Measurements from ENCODE around the gene ZPBP.
"Not testable (repeated sequence)": the region's sequence is repeated elsewhere in the genome, so short reads cannot be mapped to it uniquely, and the experiment has no call there.

The ZPBP gene

DNA sequence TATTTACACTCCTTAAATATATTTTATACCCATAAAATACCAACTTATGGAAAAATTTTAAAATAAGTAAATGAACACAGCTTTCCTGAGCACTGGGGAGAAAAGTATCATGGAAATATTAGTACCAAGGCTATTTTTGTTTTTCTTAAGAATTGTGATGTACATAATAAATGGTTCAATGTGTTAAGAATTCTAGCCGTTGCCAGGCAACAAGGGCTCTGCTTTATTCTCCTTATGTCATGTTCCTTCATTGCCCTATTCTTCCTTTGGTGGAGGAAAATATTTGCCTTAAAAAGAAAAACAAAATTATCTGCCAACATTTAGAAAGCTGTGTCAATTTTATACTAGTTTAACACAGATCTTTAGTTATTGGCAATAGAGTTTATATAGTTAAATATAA lies 2.6 kb upstream of the ZPBP start:
- H3K9ac ChIP-seq (ENCODE audit: low read length): no peak overlapping the region
- peaks cover 4% of the 10 kb centered on the region for H3K27me3 ChIP-seq (replicated peaks; ENCODE audit: control insufficient read depth, insufficient read depth, low read length)
- no peaks in the 10 kb centered on the region for H3K4me1 ChIP-seq (ENCODE audit: control insufficient read depth, insufficient read depth, low read length)
- no peaks in the 10 kb centered on the region for H3K9me3 ChIP-seq (ENCODE audit: control insufficient read depth, low read length)
- no peak for DNase-seq (ENCODE audit: low read depth)
- no peaks in the 10 kb centered on the region for H3K36me3 ChIP-seq (ENCODE audit: control insufficient read depth, insufficient read depth, low read length, severe bottlenecking)
- no peak overlapping the region for H3K4me3 ChIP-seq (ENCODE audit: low read length)

DNA sequence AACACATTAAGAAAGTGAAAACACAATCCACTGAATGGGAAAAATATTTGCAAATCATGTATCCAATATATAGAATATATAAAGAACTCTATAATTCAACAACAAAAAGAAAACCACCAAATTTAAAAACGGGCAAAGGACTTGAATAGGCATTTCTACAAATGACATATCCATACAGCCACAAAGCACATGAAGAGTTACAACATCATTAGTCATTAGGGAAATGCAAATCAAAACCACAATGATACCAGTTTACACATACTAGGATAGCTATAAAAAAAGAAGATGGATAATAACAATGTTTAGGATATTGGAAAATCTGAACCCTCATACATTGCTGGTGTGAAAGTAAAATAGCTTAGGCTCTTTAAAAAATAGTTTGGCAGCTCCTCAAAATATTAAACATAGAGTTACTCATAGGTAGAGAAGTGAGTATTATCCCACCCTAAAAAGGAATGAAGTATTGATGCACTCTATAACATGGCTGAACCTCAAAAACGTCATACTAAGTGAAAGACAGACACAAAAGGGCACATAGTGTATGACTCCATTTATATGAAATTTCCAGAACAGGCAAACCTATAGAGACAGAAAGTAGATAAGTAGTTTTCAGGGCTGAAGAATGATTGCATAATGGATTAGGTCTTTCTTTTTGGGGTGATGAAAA lies 4.5 kb downstream of the ZPBP start:
- no peak for DNase-seq (ENCODE audit: low read depth)
- Histone ChIP-seq H3K27me3 (replicated peaks; ENCODE audit: control insufficient read depth, insufficient read depth, low read length) (peaks cover 1% of the 10 kb centered on the region), H3K4me3 (ENCODE audit: low read length) (no peak overlapping the region), H3K4me1 (ENCODE audit: control insufficient read depth, insufficient read depth, low read length) (no peaks in the 10 kb centered on the region), H3K36me3 (ENCODE audit: control insufficient read depth, insufficient read depth, low read length, severe bottlenecking) (no peaks in the 10 kb centered on the region), H3K9me3 (ENCODE audit: control insufficient read depth, low read length) (no peaks in the 10 kb centered on the region), H3K9ac (ENCODE audit: low read length) (no peak overlapping the region)

DNA sequence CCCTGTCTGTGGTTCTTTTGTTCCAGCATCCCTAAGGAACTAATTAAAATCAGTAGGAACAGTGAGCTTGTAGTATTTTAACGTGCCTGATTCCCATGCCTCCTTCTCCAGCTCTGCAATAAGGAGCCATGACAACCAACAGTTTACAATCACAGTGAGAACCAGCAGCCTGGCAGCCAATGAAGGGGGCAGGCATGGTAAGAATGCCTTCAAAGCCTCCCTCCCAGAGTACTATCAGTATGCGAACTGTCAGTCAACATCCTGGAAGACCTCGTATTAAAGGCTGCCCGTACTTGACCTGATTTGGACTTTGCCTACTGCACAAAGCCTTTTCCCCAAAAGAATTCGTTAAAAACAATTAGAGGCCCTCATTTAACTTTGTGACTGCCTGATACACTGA lies 7.7 kb downstream of the ZPBP start:
- no peak overlapping the region for H3K9ac ChIP-seq (ENCODE audit: low read length)

DNA sequence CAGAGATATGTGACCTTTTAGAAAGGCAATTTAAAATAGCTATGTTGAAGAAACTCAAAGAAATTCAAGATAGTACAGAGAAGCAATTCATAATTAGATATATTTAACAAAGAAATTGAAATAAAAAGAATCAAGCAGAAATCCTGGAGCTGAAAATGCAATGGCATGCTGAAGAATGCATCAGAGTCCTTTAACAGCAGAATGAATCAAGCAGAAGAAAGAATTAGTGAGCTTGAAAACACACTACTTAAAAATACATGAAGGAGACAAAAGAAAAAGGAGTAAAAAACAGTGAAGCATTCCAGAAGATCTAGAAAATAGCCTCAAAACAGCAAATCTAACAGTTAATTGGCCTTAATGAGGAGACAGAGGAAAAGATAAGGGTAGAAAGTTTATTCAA lies 20.0 kb downstream of the ZPBP start:
- H3K27me3 ChIP-seq (replicated peaks; ENCODE audit: control insufficient read depth, insufficient read depth, low read length): no peaks in the 10 kb centered on the region
- H3K4me3 ChIP-seq (ENCODE audit: low read length): no peak overlapping the region
- H3K36me3 ChIP-seq (ENCODE audit: control insufficient read depth, insufficient read depth, low read length, severe bottlenecking): no peaks in the 10 kb centered on the region
- no peak for DNase-seq (ENCODE audit: low read depth)
- H3K9ac ChIP-seq (ENCODE audit: low read length): no peak overlapping the region
- peaks cover 21% of the 10 kb centered on the region for H3K9me3 ChIP-seq (ENCODE audit: control insufficient read depth, low read length)
- H3K4me1 ChIP-seq (ENCODE audit: control insufficient read depth, insufficient read depth, low read length): peaks cover 13% of the 10 kb centered on the region

More for the DNA sequence above, 7.7 kb downstream of the ZPBP start:
- no peaks in the 10 kb centered on the region for H3K9me3 ChIP-seq (ENCODE audit: control insufficient read depth, low read length)
- H3K27me3 ChIP-seq (replicated peaks; ENCODE audit: control insufficient read depth, insufficient read depth, low read length): no peaks in the 10 kb centered on the region
- peaks cover 3% of the 10 kb centered on the region for H3K4me1 ChIP-seq (ENCODE audit: control insufficient read depth, insufficient read depth, low read length)
- H3K4me3 ChIP-seq (ENCODE audit: low read length): no peak overlapping the region
- no peaks in the 10 kb centered on the region for H3K36me3 ChIP-seq (ENCODE audit: control insufficient read depth, insufficient read depth, low read length, severe bottlenecking)
- no peak for DNase-seq (ENCODE audit: low read depth)

DNA sequence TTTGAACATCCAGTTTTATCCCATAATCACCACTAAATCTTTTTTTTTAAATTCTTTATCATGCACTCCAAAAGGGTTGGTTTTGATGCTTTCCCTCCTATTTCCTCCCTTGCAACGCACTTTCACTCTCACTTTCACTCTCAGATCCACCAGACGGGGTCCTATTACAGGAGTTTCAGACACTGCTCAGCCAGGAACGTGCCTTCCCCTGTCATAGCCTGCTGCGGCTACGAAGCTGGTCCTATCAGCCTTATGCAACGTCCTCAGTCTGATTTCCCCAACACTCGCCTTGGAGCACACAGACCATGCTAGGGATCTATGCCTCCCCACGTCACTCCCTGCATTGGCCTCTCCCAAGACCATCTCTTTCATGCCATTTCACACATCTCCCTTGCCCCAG lies 23.4 kb downstream of the ZPBP start:
- Histone ChIP-seq H3K27me3 (replicated peaks; ENCODE audit: control insufficient read depth, insufficient read depth, low read length) (no peaks in the 10 kb centered on the region), H3K9me3 (ENCODE audit: control insufficient read depth, low read length) (peaks cover 21% of the 10 kb centered on the region), H3K36me3 (ENCODE audit: control insufficient read depth, insufficient read depth, low read length, severe bottlenecking) (no peaks in the 10 kb centered on the region), H3K4me3 (ENCODE audit: low read length) (peak overlapping the region; percentile 89), H3K4me1 (ENCODE audit: control insufficient read depth, insufficient read depth, low read length) (peaks cover 14% of the 10 kb centered on the region), H3K9ac (ENCODE audit: low read length) (peak overlapping the region; percentile 85)
- DNase-seq (ENCODE audit: low read depth): peak; percentile 17

DNA sequence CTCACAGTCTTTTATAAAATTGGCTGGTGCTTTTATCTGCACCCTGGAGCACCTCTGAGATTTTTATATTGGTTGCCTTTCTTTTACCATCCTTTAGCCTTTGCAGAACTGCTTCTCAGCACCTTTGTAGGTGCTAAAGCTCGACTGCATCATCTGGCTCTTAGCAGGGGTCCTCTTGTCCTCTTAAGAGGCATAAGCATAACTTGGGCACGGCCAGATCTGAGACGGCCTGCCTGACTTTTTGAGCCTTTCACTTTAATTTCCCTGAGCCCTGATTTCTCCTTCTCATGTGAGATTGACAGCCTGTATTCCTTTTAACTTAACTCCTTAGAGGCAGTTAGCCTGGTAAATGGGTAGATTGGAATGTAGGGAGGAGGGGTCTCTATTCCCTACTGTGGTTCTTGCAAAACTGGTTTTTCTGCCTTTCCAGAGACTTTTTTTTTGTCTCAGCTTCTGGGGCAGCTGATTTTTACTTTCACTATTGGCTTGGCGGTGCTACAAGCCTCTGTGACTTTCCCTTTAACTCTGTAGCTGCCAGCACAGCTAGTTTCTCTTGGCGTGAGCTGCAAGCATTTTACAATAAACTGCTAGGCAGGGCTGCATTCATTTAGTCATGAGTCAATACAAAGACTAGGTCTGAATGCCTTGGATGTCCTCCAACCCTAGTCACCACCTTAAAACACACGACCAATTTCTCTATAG lies 24.0 kb downstream of the ZPBP start:
- H3K9ac ChIP-seq (ENCODE audit: low read length): peak overlapping the region; percentile 85
- peak; percentile 42 for DNase-seq (ENCODE audit: low read depth)
- no peaks in the 10 kb centered on the region for H3K27me3 ChIP-seq (replicated peaks; ENCODE audit: control insufficient read depth, insufficient read depth, low read length)
- peak overlapping the region; percentile 89 for H3K4me3 ChIP-seq (ENCODE audit: low read length)
- H3K4me1 ChIP-seq (ENCODE audit: control insufficient read depth, insufficient read depth, low read length): peaks cover 14% of the 10 kb centered on the region
- no peaks in the 10 kb centered on the region for H3K36me3 ChIP-seq (ENCODE audit: control insufficient read depth, insufficient read depth, low read length, severe bottlenecking)
- H3K9me3 ChIP-seq (ENCODE audit: control insufficient read depth, low read length): peaks cover 18% of the 10 kb centered on the region

DNA sequence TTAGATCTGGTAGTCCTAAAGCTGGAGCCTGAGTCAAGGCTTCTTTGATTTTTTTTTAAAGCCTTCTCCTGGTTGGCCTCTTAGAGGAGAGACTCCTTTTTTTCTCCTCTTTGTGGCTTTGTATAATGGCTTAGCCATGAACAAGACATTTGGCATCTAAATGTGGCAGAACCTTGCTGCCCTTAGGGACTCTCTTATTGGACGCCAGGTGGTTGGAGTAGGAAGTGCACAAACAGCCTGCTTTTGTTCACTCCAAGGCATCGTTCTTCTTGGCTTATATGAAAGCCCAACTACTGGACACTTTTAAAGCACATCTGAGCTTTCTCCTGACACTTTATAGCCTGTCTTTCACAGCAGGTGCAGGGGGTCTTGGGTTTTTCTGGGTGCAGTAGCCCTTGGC lies 25.0 kb downstream of the ZPBP start:
- DNase-seq (ENCODE audit: low read depth): no peak
- no peaks in the 10 kb centered on the region for H3K27me3 ChIP-seq (replicated peaks; ENCODE audit: control insufficient read depth, insufficient read depth, low read length)
- H3K4me1 ChIP-seq (ENCODE audit: control insufficient read depth, insufficient read depth, low read length): peaks cover 14% of the 10 kb centered on the region
- H3K9me3 ChIP-seq (ENCODE audit: control insufficient read depth, low read length): peaks cover 9% of the 10 kb centered on the region
- peak overlapping the region; percentile 85 for H3K9ac ChIP-seq (ENCODE audit: low read length)
- peak overlapping the region; percentile 89 for H3K4me3 ChIP-seq (ENCODE audit: low read length)
- no peaks in the 10 kb centered on the region for H3K36me3 ChIP-seq (ENCODE audit: control insufficient read depth, insufficient read depth, low read length, severe bottlenecking)

DNA sequence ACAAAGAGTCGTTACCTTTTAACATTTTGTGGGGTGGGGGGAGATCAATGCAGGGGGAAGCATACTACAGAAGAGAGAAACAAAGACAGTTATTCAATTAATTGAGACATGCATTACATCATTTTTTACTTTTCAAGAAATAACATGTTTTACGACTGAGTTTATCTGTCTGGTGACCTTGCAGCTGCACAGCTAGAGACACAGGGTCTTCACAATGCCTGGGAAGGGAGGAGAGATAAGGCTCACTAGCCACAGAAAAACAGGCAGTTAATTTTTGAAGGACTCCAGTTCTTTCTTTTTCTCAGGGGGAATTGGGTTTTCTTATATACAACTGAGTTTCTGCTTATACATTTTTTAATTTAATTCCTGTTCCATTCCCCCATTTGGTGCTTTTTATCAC lies 30.1 kb downstream of the ZPBP start:
- no peaks in the 10 kb centered on the region for H3K9me3 ChIP-seq (ENCODE audit: control insufficient read depth, low read length)
- H3K9ac ChIP-seq (ENCODE audit: low read length): no peak overlapping the region
- H3K4me1 ChIP-seq (ENCODE audit: control insufficient read depth, insufficient read depth, low read length): peaks cover under 1% of the 10 kb centered on the region
- H3K27me3 ChIP-seq (replicated peaks; ENCODE audit: control insufficient read depth, insufficient read depth, low read length): no peaks in the 10 kb centered on the region
- no peaks in the 10 kb centered on the region for H3K36me3 ChIP-seq (ENCODE audit: control insufficient read depth, insufficient read depth, low read length, severe bottlenecking)
- no peak overlapping the region for H3K4me3 ChIP-seq (ENCODE audit: low read length)
- no peak for DNase-seq (ENCODE audit: low read depth)

DNA sequence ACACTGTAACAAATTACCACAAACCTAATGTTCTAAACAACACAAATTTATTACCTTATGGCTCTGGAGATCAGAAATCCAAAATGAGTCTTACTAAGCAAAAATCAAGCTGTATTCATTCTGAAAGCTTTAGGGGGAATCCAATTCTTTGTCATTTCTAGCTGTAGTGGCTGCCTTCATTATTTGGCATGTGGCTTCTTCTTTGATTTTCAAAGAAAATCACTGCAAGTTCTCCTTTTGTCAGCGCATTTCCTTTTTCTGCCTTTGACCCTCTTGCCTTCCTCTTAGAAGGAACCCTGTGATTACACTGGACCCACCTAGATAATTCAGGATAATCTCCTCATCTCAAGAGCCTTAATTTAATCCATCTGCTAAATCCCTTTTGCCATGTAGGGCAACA lies 36.9 kb downstream of the ZPBP start:
- no peaks in the 10 kb centered on the region for H3K27me3 ChIP-seq (replicated peaks; ENCODE audit: control insufficient read depth, insufficient read depth, low read length)
- no peak overlapping the region for H3K9ac ChIP-seq (ENCODE audit: low read length)
- no peak for DNase-seq (ENCODE audit: low read depth)
- H3K9me3 ChIP-seq (ENCODE audit: control insufficient read depth, low read length): no peaks in the 10 kb centered on the region
- H3K4me3 ChIP-seq (ENCODE audit: low read length): no peak overlapping the region
- H3K36me3 ChIP-seq (ENCODE audit: control insufficient read depth, insufficient read depth, low read length, severe bottlenecking): no peaks in the 10 kb centered on the region
- H3K4me1 ChIP-seq (ENCODE audit: control insufficient read depth, insufficient read depth, low read length): no peaks in the 10 kb centered on the region

DNA sequence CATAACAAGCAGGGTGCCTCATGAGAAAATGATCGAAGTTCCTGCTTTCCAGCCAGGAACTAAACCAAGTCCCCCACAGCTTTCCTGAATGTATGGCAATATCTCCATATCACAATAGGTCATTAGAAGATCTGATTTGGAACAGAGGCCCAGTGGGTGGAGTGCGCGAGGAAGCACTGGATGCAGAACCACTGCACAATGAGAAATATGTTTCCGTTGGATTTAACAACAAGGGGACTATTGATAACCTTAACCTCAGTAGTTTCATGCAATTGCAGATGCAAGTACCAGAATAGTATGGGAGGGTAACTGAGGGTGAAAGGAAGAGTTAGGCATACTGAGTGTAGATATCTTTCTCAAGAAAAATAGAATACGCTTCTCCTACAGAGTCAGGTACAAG lies 45.3 kb downstream of the ZPBP start:
- H3K27me3 ChIP-seq (replicated peaks; ENCODE audit: control insufficient read depth, insufficient read depth, low read length): no peaks in the 10 kb centered on the region
- DNase-seq (ENCODE audit: low read depth): no peak
- no peak overlapping the region for H3K9ac ChIP-seq (ENCODE audit: low read length)
- no peaks in the 10 kb centered on the region for H3K4me1 ChIP-seq (ENCODE audit: control insufficient read depth, insufficient read depth, low read length)
- H3K36me3 ChIP-seq (ENCODE audit: control insufficient read depth, insufficient read depth, low read length, severe bottlenecking): no peaks in the 10 kb centered on the region
- no peaks in the 10 kb centered on the region for H3K9me3 ChIP-seq (ENCODE audit: control insufficient read depth, low read length)
- no peak overlapping the region for H3K4me3 ChIP-seq (ENCODE audit: low read length)

DNA sequence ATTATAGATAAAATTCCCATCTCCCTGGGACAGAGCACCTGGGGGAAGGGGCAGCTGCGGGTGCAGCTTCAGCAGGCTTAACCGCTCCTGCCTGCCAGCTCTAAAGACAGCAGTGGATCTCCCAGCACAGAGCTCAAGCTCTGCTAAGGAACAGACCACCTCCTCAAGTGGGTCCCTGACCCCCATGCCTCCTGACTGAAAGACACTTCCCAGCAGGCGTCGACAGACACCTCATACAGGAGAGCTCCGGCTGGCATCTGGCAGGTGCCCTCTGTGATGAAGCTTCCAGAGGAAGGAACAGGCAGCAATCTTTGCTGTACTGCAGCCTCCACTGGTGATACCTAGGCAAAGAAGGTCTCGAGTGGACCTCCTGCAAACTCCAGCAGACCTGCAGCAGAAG lies 51.9 kb downstream of the ZPBP start:
- DNase-seq (ENCODE audit: low read depth); H3K9me3 ChIP-seq (ENCODE audit: control insufficient read depth, low read length); H3K27me3 ChIP-seq (replicated peaks; ENCODE audit: control insufficient read depth, insufficient read depth, low read length); H3K9ac ChIP-seq (ENCODE audit: low read length); H3K4me3 ChIP-seq (ENCODE audit: low read length); H3K36me3 ChIP-seq (ENCODE audit: control insufficient read depth, insufficient read depth, low read length, severe bottlenecking); H3K4me1 ChIP-seq (ENCODE audit: control insufficient read depth, insufficient read depth, low read length): not testable (repeated sequence)

DNA sequence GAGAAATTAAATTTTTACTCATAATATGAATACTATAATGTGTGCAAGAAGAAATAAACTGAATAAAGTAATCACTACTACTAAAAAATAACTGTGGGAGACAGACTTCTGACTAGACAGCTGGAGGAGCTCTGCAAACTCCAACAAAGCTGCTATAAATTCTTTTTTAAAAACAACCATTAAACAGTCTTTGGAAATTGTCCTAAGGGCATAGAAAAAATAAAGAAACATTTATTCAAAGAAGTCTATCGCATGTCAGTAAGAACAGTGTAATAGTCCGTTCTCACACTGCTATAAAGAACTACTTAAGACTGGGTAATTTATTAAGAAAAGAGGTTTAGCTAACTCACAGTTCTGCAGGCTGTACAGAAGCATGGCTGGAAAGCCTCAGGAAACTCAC lies 56.0 kb downstream of the ZPBP start:
- Histone ChIP-seq H3K36me3 (ENCODE audit: control insufficient read depth, insufficient read depth, low read length, severe bottlenecking) (no peaks in the 10 kb centered on the region), H3K4me1 (ENCODE audit: control insufficient read depth, insufficient read depth, low read length) (no peaks in the 10 kb centered on the region), H3K9ac (ENCODE audit: low read length) (no peak overlapping the region), H3K27me3 (replicated peaks; ENCODE audit: control insufficient read depth, insufficient read depth, low read length) (no peaks in the 10 kb centered on the region), H3K9me3 (ENCODE audit: control insufficient read depth, low read length) (no peaks in the 10 kb centered on the region), H3K4me3 (ENCODE audit: low read length) (no peak overlapping the region)
- DNase-seq (ENCODE audit: low read depth): no peak
